HepG2 (cell line): ENCODE data around the gene ST6GAL2. TPM values are rescaled to one million over a fixed set of nuclear protein-coding genes. Genes with fewer than 3 reads are reported as not detected.
A peak's percentile ranks its signal among the peaks of the same experiment; 100 is the strongest.

Experiments used
- ATAC-seq: fragments of 200-7000 bp; cut with Tn5 transposase; 3 replicates; pipeline ENCODE4 v1.9.1; 2020; ENCODE audit warnings: mild to moderate bottlenecking, moderate library complexity
- BruUV-seq: library from RNA; stranded (reverse); fragments of 400-500 nt; replicated peaks from 2 replicates; lab custom pipeline; 2021; lab: Mats Ljungman, UMichigan
- CTCF ChIA-PET: fragments of 300-600 bp; formaldehyde crosslinking; extraction: SDS; loops from one replicate; lab custom pipeline; 2021; ENCODE audit warnings: low total read pairs, inconsistent platforms, low intra/inter-chr PET ratio; lab: Yijun Ruan, JAX
- POLR2A ChIA-PET: fragments of 350-600 bp; sonication (Branson Sonifier 250); formaldehyde crosslinking; loops from one replicate; lab custom pipeline; 2020; ENCODE audit warnings: antibody characterized with exemption, inconsistent platforms; lab: Yijun Ruan, JAX
- DNase-seq: peaks from one replicate; pipeline ENCODE4 v3.0.0-alpha.2; 2015; ENCODE audit warnings: low spot score
- FAIRE-seq: peaks from 3 replicates; lab custom pipeline; 2011; peaks lifted over from hg19 to GRCh38; lab: Jason Lieb, UNC
- H2AFZ ChIP-seq: one replicate; pipeline ENCODE4 v1.6.1; 2011; ENCODE audit warnings: low read length, inconsistent platforms
- H3K27ac ChIP-seq: fragments of 300-600 bp; 3 replicates; pipeline ENCODE4 v1.8.0; 2011; ENCODE audit warnings: mixed run types, mild to moderate bottlenecking, mixed read lengths, low read length, inconsistent platforms; ENCODE audit not compliant: insufficient read depth; ENCODE audit errors: extremely low read length
- H3K27me3 ChIP-seq, 2 experiments: fragments of 200-600 bp in 1 of 2; 2 replicates in 1 of 2; 3 replicates in 1 of 2; pipeline versions ENCODE4 v1.6.0 to v1.8.0; 2011; ENCODE audit warnings: low read length in 2 of 2, mild to moderate bottlenecking in 2 of 2, moderate library complexity in 2 of 2, inconsistent platforms in 1 of 2; ENCODE audit not compliant: insufficient read depth in 2 of 2, control insufficient read depth in 1 of 2
- H3K36me3 ChIP-seq, 2 experiments: fragments of 200-600 bp in 1 of 2; replicated peaks in 1 of 2; 2 replicates in 1 of 2; 3 replicates in 1 of 2; pipeline versions ENCODE4 v1.5.1 to v1.8.0; 2011; ENCODE audit warnings: low read length in 2 of 2, inconsistent platforms in 1 of 2; ENCODE audit not compliant: insufficient read depth in 2 of 2, control insufficient read depth in 1 of 2
- H3K4me1 ChIP-seq: 2 replicates; pipeline ENCODE4 v1.5.1; 2012; ENCODE audit warnings: low read length, inconsistent platforms; ENCODE audit not compliant: insufficient read depth
- H3K4me2 ChIP-seq: 2 replicates; pipeline ENCODE4 v1.6.0; 2011; ENCODE audit warnings: low read depth, low read length, inconsistent platforms
- H3K4me3 ChIP-seq, 3 experiments: fragments of 200-600 bp in 1 of 3; sonication (generic), shearing (Covaris generic) in 1 of 3; replicated peaks in 1 of 3; 2 replicates each; pipeline ENCODE4 v1.5.1; 2011 to 2016; ENCODE audit warnings: low read length in 3 of 3, inconsistent platforms in 2 of 3, low read depth in 2 of 3, mild to moderate bottlenecking in 2 of 3, control low read depth in 1 of 3, mixed read lengths in 1 of 3; ENCODE audit not compliant: insufficient read depth in 1 of 3
- H3K79me2 ChIP-seq: one replicate; pipeline ENCODE4 v1.6.1; 2011; ENCODE audit warnings: low read length, inconsistent platforms; ENCODE audit not compliant: insufficient read depth
- H3K9ac ChIP-seq: 2 replicates; pipeline ENCODE4 v1.6.0; 2011; ENCODE audit warnings: mild to moderate bottlenecking, low read depth, low read length, inconsistent platforms; ENCODE audit not compliant: insufficient read depth
- H3K9me3 ChIP-seq: 2 replicates; pipeline ENCODE4 v1.5.1; 2012; ENCODE audit warnings: mild to moderate bottlenecking, low read length
- H4K20me1 ChIP-seq: 2 replicates; pipeline ENCODE4 v1.6.0; 2011; ENCODE audit warnings: inconsistent platforms, mild to moderate bottlenecking, low read length, moderate library complexity; ENCODE audit not compliant: insufficient read depth
- ARNT ChIP-seq: fragments of 450-650 bp; IDR thresholded peaks from 2 replicates; pipeline ENCODE4 v1.6.1; 2017
- KMT2B ChIP-seq: IDR thresholded peaks from 2 replicates; pipeline ENCODE4 v1.6.1; 2016; ENCODE audit warnings: missing genetic modification reagents, missing compliant biosample characterization
- MAFF ChIP-seq: IDR thresholded peaks from 2 replicates; pipeline ENCODE4 v1.6.1; 2011; ENCODE audit warnings: low read depth, low read length, improper control_type of control experiment
- MAFK ChIP-seq, 2 experiments: IDR thresholded peaks in 1 of 2; conservative IDR thresholded peaks in 1 of 2; 2 replicates each; pipeline ENCODE4 v1.6.1; 2011; ENCODE audit warnings: improper control_type of control experiment in 2 of 2, low read length in 2 of 2
- SAFB2 ChIP-seq: sonication (generic); formaldehyde crosslinking; IDR thresholded peaks from 2 replicates; pipeline ENCODE4 v1.5.1; 2020; ENCODE audit warnings: missing genetic modification reagents, low read depth, mild to moderate bottlenecking, borderline replicate concordance
- SATB2 ChIP-seq: sonication (generic); formaldehyde crosslinking; IDR thresholded peaks from 2 replicates; pipeline ENCODE4 v1.5.0; 2020; ENCODE audit warnings: missing genetic modification reagents
- ZNF251 ChIP-seq: sonication (generic); formaldehyde crosslinking; IDR thresholded peaks from 2 replicates; pipeline ENCODE4 v1.9.0; 2021; ENCODE audit warnings: mild to moderate bottlenecking, missing genetic modification reagents
- in situ Hi-C: cut with HindIII; loops from 2 replicates; pipeline ENCODE4 v1.10.0; 2017; ENCODE audit warnings: low pct_unique_long_range_greater_than_20kb; ENCODE audit not compliant: extremely low pct_ligation_motif_present
- intact Hi-C: fragments of 100-400 bp; cut with micrococcal nuclease; formaldehyde crosslinking; loops from one replicate; pipeline ENCODE4 v1.10.0; 2022; ENCODE audit not compliant: unreplicated experiment
- polyA plus RNA-seq, 8 experiments: library from polyadenylated mRNA; depleted of rRNA in 3 of 8; stranded (reverse) in 7 of 8; unstranded in 1 of 8; fragments of >200 nt; fragmentation: Illumina TruSeq in 4 of 8; extraction: Trizol in 4 of 8; gene quantifications; 2 replicates each; pipeline versions ENCODE4 v1.2.1 to v1.2.3, GENCODE V29; 2011 to 2016; ENCODE audit warnings: low read depth in 4 of 8, missing spikeins in 1 of 8, mixed read lengths in 1 of 8; ENCODE audit not compliant: insufficient read depth in 1 of 8
- total RNA-seq, 5 experiments: library from RNA; depleted of rRNA; stranded (reverse); fragments of >200 nt; fragmentation: Illumina TruSeq; extraction: Trizol; gene quantifications; 2 replicates each; pipeline ENCODE4 v1.2.3, GENCODE V29; 2016; ENCODE audit warnings: low read depth in 1 of 5
- TF ChIP-seq, protein P1 (sequence below): sonication (generic); formaldehyde crosslinking; conservative IDR thresholded peaks from 2 replicates; pipeline ENCODE4 v1.4.0; 2020; ENCODE audit warnings: missing genetic modification reagents
- TF ChIP-seq, protein P2 (sequence below): sonication (generic); formaldehyde crosslinking; IDR thresholded peaks from 2 replicates; pipeline ENCODE4 v1.5.0; 2020; ENCODE audit warnings: missing genetic modification reagents, mild to moderate bottlenecking, borderline replicate concordance
- TF ChIP-seq, protein P3 (sequence below): sonication (generic); formaldehyde crosslinking; IDR thresholded peaks from 2 replicates; pipeline ENCODE4 v1.8.0; 2022; ENCODE audit warnings: missing genetic modification reagents, low read depth, mild to moderate bottlenecking, borderline replicate concordance

ST6GAL2 gene
- total and polyA plus RNA-seq, 2 of the 13 experiments (the other 11 are each of a cell fraction or from before 2014, with no cell fraction given): not detected

DNA sequence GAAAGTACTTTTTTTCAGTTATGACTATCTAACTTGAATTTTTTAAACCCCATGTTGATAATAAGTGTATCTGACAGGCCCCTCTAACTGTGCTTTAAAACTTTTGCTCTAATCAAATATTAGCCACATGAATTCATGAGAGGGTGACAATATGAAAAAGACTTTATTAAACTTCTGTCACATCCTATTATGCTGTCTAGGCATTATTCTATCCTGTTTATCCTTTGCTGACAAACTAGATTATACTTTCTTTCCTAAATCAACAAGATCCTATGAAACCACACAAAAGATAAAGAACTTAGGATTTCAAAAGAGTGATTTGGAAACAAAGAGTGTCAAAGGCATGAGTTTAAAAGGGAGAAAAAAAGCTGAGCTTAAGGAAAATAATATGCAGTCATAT is 57.8 kb downstream of the ST6GAL2 start:
- Histone ChIP-seq H2AFZ (no peak overlapping the region), H3K4me1 (no peaks in the 10 kb centered on the region), H3K79me2 (no peaks in the 10 kb centered on the region), H3K4me3 (no peak overlapping the region)
- POLR2A ChIA-PET: no interaction called here
- TF ChIP-seq ZNF251 (no peak), SAFB2 (CRISPR knock-in tag) (no peak), SATB2 (CRISPR knock-in tag) (no peak), MAFF (peak; percentile 32; the same call in 1 of the 2 replicates), MAFK (conservative IDR thresholded peaks at IDR 0.05 in 1 of 2, IDR thresholded peaks at IDR 0.05 in 1 of 2; ENCODE audit: low read length in 2 of 2) (peak; percentile 54 to 55; a peak in 3 of 4 replicates), ARNT (no peak), KMT2B (CRISPR knock-in tag) (no peak)
- TF ChIP-seq, protein P1, sequence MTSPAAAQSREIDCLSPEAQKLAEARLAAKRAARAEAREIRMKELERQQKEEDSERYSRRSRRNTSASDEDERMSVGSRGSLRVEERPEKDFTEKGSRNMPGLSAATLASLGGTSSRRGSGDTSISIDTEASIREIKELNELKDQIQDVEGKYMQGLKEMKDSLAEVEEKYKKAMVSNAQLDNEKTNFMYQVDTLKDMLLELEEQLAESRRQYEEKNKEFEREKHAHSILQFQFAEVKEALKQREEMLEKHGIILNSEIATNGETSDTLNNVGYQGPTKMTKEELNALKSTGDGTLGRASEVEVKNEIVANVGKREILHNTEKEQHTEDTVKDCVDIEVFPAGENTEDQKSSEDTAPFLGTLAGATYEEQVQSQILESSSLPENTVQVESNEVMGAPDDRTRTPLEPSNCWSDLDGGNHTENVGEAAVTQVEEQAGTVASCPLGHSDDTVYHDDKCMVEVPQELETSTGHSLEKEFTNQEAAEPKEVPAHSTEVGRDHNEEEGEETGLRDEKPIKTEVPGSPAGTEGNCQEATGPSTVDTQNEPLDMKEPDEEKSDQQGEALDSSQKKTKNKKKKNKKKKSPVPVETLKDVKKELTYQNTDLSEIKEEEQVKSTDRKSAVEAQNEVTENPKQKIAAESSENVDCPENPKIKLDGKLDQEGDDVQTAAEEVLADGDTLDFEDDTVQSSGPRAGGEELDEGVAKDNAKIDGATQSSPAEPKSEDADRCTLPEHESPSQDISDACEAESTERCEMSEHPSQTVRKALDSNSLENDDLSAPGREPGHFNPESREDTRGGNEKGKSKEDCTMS: no peak
- TF ChIP-seq, protein P2, sequence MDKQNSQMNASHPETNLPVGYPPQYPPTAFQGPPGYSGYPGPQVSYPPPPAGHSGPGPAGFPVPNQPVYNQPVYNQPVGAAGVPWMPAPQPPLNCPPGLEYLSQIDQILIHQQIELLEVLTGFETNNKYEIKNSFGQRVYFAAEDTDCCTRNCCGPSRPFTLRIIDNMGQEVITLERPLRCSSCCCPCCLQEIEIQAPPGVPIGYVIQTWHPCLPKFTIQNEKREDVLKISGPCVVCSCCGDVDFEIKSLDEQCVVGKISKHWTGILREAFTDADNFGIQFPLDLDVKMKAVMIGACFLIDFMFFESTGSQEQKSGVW (CRISPR knock-in tag): no peak
- TF ChIP-seq, protein P3, sequence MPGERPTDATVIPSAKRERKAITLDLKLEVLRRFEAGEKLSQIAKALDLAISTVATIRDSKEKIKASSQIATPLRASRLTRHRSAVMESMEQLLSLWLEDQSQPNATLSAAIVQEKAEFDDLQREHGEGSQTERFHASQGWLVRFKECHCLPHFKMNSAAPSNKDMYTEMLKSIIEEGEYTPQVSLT (CRISPR knock-in tag): no peak
- TF ChIP-seq, all 625 proteins: peak for 2
- no TSS peak for BruUV-seq
- no peak for ATAC-seq
- Histone ChIP-seq H3K4me2 (no peak overlapping the region), H3K36me3 (no peaks in the 10 kb centered on the region), H3K9me3 (no peaks in the 10 kb centered on the region), H3K27ac (no peak overlapping the region), H4K20me1 (no peaks in the 10 kb centered on the region), H3K27me3 (no peaks in the 10 kb centered on the region; a peak in 1 of 5 replicates), H3K9ac (no peak overlapping the region)
- intact Hi-C loops: no loop called here
- CTCF ChIA-PET: no interaction called here
- FAIRE-seq: no peak
- no peak for DNase-seq
- in situ Hi-C loops: no loop called here
